ENCODE data around the gene PSMD5.

Gene PSMD5

DNA sequence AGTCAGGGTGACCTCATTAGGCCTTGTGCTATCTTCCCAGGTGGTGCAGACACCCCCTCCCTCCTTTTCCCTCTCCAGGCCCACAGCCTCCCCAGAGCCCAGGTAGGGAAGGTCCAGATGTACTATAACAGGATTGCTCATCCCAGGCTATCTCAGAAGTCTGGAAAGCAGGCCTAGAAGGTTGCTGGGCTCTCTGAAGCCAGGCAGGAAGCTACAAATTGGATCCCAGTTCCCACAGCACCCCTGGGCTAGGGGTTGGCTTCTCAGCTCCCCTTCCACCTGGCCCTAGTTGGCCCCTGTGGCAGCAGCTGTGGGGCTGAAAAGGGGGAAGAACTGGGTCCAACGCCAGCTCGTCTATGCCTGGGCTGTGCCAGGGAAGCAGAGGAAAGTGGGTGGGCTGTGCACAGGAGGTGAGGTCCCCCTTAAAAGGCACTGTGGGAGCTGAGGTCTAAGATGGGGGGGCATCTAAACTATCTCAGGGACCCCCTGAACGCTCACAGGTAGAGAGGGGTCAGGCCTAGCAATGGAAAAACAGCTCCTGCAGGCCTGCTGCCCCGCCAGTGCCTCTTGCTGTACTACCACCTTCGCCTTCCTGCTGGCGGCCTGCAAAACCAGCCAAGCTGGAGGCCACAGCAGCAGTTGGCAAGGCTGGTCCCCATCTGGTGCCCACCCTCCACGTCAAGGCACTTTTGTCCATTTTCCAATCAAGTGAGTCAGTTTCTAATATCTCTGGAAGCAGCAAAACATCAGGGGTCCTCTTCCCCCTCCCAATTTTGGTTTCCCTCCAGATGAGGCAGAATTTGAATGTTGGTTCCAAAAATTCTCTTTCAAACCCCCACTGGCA lies 13.3 kb upstream of the PSMD5 start:
- no peak for DNase-seq (ENCODE audit: low spot score)

DNA sequence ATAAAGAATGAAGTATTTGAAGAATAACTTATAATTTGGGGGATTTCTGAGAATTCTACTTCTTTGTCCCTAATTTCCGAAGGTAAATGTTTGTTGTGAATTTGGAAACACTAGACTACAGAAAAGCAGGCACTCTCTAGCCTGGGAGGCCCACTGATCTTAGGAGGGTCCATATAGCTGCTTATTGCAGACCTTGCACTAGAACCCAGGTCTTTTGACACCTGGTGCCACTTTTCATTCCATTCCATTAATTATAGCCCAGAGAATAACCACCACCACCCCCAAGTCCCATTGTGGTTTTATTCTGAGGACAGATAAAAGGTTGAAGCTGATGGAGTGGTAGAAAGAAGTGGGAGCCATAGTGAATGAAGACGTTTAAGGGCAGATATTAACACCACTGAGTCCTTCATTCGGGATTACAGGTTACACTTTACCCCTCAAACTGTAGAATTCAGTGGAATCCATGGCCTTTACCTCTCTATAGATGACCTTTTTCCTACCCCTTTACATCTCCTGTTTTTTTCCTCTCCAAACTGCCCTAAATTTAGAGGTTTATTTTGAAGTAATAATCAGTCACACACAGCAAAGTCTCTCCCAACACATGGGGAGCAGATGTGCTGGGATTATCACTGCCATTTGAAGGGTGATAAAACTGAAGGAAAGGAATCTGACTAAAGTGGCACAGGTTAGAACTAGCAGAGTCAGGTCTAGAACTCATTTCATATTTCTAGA lies 12.0 kb upstream of the PSMD5 start:
- DNase-seq (ENCODE audit: low spot score), result no peak

DNA sequence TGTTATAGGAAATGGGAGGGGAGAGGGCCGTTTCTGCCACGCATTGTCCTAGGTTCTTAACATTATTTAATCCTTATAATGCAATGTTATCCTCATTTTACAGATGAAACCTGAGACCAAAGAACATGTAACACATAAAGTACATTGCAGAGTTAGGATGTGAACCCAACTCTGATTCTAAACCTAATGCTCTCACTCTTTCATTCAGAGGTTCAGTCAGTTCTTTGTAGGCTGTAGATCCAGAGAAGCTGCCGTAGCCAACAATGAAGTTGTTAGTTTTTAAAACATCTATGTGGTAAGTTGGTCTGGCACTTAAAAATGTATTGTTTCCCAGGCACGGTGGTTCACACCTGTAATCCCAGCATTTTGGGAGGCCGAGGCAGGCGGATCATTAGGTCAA lies 10.5 kb upstream of the PSMD5 start:
- DNase-seq (ENCODE audit: low spot score), result no peak

DNA sequence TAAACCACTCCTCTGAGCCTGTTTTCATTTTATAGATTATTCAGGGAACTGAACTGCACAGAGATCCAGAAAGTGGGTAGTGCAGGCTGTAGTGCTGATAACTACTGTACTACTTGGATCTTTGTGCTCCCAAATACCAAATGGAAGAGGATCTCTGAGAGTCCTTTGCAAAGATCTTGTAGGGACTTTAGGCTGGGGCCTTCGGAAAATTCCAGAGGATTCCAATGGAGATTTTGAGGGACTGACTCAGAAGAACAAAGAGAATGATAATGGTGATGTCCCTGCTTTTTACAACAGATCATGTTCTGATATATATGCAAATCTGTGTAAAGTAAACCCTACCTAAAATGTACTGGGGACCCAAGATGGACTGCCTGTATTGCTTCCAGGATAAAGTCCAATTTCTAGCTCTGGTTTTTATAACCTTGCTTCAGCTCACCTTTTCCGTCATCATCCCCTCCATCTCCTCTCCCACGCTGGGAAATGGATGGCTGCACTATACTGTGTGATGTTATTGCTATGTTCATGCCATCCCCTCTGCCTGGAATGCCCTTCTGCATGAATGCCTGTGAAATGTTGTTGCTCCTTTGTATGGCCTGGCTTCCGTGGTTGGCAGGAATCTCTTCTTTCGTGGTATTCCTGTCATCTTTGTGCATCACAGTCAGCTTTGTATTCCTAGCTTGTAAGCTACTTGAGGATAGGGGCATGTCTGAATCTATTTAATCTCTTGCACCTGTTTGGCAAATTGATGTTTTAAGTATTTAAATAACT lies 9.7 kb upstream of the PSMD5 start:
- no peak for DNase-seq (ENCODE audit: low spot score)

DNA sequence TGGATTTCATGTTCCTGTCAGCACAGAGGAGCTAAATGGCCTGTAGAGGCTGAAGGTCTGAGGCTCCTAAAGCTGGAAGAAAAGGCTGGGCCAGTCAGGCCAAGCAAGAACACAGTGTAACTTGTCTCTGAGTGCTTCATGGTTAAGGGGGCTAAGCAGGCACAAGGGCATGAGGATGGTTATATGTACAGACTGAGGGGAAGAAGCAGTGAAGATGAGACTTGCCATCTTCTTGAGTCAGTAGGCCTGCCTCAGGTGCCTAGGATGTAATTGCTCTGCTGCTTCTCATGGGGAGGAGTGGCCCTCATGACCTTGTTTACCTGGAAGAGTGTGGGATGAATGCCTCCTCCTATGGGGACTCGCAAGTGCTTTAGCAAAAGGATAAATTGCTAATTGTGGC lies 8.7 kb upstream of the PSMD5 start:
- no peak for DNase-seq (ENCODE audit: low spot score)

DNA sequence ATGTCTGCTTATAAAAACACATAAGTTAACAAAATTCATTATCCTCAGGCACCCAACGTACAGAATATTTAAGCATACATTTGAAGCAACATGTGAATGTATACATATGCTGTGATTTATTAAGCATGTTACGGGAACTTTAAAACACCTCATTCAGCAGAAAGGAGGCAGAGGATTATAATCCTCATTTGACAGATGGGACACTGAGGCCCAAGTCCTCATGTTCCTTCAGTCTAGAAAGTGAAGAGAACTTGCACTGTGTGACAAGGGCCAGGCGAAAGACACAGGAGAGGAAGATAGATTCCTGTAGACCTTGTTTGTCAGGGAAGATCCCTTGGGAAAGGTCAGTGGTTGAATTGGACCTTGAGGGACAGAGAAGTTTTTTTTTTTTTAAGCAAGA lies 7.6 kb upstream of the PSMD5 start:
- no peak for DNase-seq (ENCODE audit: low spot score)

DNA sequence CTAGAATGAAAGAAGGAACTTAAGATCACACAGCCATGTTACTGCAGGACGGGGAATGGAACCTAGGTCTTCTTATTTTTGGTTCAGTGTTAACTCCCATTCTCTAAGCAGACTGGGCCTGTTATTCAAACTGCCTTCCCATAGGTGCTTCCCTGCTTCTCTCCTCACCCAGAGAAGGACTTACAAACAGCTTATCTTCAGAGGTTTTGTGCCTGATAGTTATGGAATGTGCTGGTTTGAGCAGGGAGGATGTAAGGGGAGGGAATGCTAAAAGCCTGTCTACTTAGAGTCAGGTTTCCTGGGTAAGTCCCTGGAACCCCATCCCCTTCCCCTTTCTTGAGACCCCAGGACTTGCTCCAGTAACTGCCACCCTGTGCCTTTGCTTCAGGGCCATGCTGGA lies 4.2 kb upstream of the PSMD5 start:
- DNase-seq (ENCODE audit: low spot score), result no peak

DNA sequence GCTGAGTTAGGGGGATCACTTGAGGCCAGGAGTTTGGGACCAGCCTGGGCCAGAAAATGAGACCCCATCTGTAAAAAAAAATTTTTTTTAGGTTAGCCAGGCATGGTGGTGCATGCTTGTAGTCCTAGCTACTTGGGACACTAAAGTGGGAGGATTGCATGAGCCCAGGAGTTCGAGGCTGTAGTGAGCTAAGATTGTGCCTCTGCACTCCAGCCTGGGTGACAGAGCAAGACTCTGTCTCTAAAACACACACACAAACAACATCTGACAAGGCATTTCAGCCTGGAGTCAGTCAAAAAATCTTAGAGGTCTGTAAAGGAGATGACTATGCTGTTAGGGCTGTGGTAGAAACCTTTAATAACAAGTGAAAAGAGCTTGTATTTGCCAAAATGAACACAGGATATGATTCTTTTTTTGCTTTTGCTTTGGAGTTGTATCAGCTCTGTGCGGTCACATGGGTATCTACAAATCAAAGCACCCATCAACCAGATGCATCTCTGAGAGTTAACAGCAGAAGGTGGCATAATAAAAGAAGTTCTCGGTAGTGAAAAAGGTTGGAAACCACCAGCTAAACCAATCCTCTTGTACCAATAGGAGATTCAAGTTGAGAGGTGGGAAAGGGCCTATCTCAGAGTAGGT lies 3.6 kb upstream of the PSMD5 start:
- no peak for DNase-seq (ENCODE audit: low spot score)

DNA sequence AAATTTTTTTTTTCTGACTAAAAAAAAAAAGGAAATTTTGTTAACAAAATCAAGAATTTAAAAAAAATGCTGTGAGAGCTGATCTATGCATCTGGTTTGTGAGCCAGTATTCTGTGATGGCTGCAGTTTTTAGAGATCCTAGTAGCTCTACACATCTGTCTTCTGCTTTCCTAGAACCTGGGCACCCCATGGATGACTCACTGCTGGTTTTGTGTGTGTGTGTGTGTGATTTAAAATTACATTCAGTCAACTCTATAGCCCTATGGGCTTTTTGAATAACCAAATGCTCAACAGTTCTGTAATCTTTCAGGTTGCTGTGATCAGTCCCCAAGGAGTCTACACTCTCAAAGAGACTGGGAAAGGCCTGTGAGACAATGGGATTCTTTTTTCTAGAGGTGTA lies 2.5 kb upstream of the PSMD5 start:
- no peak for DNase-seq (ENCODE audit: low spot score)

DNA sequence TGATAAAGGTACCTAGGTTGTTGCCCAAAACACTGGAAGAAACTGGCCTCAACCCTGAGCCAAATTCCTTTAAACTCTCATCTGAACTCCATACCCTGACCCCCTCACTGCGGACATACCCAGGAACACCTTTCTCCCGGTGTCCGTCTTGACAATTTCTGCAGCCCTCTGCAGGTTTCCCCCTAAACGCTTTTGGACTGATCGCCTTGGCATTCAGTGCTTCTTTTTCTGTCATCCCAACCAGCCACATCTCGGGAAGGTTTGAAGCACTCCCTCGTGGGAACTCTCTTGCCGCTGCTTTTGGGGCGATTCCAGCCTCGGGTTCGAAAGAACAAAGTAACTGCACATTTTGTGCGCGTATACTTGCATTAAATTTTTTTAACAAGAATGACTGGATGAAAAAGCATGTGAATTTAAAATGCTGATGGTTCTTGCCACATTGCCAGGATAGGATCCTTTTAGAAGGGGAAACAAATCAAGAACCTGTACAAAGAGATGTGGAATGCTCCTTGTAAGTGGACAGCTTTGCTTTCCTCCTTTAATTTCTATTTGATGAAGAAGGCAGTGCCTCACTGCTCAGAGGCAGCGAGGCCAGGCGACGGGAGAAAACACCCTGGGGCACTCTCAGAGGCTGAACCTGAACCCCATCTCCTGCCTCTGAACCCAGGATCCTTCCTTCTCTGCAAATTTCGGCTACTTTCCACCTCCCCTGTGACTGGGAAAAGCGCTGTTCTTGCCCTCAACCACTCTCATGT lies 615 bp downstream of the PSMD5 start:
- peak; percentile 41 for DNase-seq (ENCODE audit: low spot score)

DNA sequence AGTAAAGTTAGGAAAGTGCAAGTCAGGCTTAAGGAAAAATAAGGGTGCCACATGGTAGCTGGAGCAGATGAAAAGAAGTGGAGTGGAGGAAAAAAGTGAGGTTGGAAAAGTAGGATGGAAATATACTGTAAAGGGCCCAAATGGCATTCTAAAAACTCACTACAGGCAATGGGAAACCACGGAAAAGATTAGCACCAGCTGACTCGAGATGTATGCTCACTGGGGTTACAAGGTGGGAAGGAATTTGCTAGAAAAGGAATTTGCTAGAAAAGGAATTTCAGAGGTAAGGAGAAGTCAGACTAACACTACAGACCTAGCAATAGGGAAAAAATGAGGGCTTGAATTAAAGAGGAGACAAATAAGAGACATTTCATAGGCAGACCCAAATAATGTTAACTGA lies 3.6 kb downstream of the PSMD5 start:
- no peak for DNase-seq (ENCODE audit: low spot score)

DNA sequence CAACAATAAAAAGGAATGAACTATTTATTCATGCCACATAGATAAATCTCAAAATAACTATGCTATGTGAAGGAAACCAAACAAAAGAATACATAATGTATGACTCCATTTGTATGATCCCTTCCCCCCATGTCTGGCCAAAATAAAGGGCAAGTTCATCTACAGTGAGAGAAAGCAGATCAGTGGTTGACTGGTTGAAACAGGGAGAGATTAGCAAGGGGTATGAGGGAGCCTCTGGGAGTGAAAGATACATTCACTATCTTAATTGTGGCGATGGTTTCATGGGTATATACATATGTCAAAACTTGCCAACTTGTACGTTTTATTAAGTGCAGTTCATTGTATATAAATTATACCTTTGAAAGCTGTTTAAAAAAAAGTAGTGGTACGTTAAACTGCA lies 4.8 kb downstream of the PSMD5 start:
- no peak for DNase-seq (ENCODE audit: low spot score)

DNA sequence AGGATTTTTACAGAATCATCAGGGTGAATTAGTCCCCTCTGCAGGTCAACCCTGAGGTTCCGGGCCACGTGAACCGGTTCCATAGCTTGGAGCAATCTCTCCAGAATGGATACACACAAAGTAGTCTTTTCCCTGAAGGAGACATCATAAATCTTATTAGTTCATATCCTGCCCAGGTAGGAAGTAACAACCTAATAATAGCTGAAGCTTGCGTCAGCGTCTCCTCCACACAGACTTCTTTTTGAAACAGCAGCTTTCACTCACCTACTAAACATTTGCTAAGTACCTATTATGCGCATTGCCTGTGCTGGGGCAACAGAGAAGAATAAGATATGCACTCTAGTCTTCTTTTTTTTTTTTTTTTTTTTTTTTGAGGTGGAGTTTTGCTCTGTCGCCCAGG lies 9.4 kb downstream of the PSMD5 start:
- no peak for DNase-seq (ENCODE audit: low spot score)

DNA sequence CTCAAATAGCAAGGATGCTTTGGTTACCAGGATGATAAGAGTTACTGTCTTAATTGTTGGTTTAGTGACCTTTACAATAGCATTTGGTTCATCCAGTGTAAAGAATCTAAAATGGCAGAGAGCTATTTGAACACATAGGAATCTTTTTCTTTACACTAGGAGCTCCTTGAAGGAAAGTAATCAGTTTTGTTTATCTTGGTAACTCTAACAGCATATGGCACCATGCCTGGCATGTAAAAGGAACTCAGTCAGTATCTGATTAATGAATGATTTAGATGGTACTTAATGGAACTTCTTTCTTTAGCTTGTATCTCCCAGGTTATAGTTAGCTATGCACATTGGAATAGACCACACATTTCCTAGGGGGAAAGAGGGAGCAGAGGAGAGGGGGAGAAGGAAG lies 9.9 kb downstream of the PSMD5 start:
- DNase-seq (ENCODE audit: low spot score), result no peak

DNA sequence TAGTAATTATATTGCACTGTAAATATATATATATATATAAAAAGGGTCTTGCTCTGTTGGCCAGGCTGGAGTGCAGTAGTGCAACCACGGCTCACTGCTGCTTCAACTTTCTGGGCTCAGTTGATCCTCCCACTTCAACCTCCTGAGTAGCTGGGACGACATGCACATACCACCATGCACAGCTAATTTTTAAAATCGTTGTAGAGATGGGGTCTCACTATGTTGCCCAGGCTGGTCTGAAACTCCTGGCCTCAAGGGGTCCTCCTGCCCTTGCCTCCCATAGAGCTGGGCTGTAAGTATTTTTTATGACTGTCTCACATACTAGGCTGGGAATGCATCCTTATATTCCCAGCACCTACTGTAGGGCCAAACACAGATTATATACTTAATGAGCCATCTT lies 11.9 kb downstream of the PSMD5 start:
- no peak for DNase-seq (ENCODE audit: low spot score)

DNA sequence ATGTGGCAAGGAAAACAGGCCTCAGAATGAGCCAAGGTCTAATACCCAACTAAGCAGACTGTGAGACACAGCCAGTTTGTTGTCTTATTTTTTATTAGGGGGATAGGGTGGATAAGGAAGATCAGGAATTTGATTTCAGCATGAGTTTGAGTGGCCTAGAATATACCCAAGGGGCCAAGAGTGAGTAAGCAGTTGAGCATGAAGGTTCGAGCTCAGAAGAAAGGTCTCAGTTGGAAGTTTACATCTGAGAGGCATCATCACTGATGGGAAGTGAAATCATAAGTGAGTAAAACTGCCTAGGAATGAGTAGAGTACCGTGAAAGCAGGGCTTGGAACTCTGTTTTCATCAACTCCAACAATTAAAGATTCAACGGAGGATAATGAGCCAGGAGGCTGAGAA lies 12.6 kb downstream of the PSMD5 start:
- no peak for DNase-seq (ENCODE audit: low spot score)

DNA sequence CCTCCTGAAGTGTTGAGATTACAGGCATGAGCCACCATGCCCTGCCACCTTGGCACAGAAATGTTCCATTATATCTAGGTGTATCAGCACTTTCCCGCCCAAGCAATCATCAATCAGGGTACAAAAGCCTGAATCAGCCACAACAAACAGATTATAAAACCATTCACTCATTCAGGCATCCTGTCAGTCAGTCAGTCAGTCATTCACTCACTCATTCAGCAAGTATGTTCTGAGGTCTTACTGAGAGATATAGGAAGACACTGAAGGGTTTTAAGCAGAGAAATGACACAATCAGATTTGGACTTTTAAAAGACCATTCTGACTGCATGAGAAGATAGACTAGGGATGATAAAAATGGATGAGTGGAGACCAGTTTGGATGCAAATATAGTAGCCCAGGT lies 13.1 kb downstream of the PSMD5 start:
- no peak for DNase-seq (ENCODE audit: low spot score)

DNA sequence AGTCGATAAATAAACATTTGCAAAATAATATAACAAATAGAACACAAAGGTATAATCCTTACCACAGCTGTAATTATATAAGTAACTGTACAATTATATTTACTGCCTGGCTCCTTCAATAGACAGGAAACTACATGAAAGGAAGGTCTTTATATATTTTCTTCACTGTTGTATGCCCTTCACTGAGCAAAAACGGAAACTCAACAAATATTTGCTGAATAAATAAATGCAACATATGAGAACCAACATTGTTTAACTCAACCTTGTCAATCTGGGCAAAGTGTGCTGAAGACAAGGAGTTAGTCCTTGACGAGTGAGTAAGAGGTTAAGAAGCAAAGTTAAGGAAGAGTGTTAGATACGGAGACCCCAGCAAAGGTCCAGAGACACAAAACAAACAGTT lies 22.6 kb downstream of the PSMD5 start:
- no peak for DNase-seq (ENCODE audit: low spot score)

DNA sequence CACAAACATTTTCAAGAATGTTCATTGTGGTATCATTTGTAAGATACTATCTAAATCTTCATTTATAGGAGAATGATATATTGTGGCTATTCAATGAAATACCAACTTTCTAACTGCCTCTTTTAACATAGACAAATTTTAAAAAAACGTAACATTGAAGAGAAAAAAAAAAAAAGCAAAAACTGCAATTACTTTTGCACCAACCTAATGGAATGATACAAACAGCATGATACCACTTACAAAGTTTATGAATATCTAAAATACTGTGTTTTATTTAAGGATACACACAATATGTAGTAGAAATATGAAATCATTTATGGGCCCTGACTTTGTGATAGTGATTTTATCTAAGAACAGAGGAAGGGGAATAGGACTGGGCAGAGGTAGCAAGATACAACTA lies 24.1 kb downstream of the PSMD5 start:
- DNase-seq (ENCODE audit: low spot score), result no peak

DNA sequence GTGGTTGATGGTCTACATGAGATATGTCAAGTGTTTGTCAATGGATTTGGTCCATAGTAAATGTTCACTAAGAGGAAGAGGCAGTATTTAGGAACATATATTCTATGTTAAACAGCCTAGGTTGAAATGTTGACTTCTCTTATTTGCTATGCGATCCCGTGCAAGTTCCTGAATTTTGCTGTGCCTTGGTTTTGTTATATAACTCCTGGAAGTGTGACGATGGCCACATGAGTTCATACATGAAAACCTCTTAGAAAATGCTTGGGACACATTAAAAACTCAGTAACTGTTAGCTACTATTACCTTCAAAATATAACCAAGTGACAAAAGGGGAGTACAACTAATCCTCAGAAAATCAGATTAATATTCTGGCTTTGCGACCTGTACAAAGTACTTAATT lies 27.6 kb downstream of the PSMD5 start:
- DNase-seq (ENCODE audit: low spot score), result no peak

DNA sequence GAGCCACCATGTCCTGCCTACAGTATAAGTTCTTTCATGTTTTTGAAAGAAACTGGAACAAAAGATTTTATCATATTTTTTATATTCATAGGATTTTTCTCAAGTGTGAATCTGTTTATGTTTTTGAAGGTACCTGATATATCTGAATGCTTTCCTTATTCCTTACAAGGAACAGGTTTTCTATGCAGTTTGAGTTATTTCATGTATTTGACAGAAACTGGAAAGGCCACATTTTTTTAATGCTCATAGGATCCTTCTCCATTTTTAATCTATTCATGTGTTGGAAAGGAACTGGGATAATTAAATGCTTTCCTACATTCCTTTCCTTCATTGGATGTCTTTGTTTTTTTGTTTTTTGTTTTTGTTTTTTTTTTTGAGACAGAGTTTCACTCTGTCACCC lies 33.8 kb downstream of the PSMD5 start:
- no peak for DNase-seq (ENCODE audit: low spot score)
